HG03066 (cell line): ENCODE data around the gene NDUFV1.
"Not testable (repeated sequence)": the region's sequence is repeated elsewhere in the genome, so short reads cannot be mapped to it uniquely, and the experiment has no call there.

Source experiments
- ATAC-seq: cut with Tn5 transposase; IDR thresholded peaks from one replicate; pipeline ENCODE4 v1.9.1; 2021; ENCODE audit warnings: low read depth; ENCODE audit not compliant: unreplicated experiment

Gene NDUFV1

DNA sequence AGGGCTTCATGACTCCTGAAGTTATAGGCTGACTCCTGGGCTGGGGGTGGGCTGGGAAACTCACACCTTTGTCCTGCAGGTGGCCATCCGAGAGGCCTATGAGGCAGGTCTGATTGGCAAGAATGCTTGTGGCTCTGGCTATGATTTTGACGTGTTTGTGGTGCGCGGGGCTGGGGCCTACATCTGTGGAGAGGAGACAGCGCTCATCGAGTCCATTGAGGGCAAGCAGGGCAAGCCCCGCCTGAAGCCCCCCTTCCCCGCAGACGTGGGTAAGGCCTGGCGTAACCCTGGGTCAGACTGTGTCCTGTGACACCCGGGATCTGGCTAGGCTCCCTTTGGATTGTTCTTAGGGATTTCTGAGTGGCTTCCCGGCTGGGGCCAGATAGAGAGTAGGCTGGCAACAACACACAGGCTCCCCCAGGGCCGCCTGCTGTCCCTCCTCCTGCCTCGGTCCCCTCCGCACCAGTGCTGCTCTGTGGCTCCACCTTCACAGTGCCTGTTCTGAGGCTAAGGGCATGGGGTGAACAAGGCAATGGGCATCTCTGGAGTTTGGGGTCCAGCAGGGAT, 3.6 kb downstream of the NDUFV1 start:
- no peak for ATAC-seq

DNA sequence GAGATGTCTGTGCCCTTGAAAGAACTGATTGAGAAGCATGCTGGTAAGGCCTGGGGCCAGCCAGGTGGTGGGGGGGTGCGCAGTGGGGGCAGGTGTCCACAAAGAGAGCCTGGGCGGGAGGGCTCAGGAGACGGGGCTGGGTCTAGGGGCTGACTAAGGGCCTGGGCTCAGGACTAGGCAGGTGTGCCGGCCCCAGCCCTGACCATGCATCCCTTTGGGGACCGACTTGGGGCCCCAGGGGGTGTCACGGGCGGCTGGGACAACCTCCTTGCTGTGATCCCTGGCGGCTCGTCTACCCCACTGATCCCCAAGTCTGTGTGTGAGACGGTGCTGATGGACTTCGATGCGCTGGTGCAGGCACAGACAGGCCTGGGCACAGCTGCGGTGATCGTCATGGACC, 4.4 kb downstream of the NDUFV1 start:
- no peak for ATAC-seq

DNA sequence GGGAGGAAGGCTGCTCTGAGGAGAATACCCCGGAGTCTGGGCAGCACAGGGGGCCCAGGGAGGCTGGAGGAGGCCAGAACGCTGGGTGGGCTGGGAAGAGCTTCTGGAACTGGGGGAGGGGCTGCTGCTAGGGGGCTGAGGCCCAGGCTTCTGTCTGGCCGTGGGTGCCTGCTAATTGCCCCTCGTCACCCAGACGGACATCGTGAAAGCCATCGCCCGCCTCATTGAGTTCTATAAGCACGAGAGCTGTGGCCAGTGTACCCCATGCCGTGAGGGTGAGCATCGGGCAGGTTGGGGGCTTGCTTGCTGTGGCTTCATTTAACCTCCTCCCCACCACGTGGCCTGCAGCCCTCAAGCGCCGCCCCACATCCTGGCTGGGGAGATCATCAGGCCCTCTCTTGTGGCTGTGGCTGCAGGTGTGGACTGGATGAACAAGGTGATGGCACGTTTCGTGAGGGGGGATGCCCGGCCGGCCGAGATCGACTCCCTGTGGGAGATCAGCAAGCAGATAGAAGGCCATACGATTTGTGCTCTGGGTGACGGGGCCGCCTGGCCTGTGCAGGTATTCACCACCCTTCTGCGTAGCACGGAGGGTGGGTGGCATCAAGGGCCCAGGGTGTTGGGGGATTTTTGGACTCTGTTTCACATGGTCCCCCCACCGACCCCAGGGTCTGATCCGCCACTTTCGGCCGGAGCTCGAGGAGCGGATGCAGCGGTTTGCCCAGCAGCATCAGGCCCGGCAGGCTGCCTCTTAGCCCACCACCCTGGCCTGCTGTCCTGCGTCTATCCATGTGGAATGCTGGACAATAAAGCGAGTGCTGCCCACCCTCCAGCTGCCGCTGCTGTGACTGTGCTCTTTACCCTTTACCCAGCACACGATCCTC, 5.2 kb downstream of the NDUFV1 start:
- no peak for ATAC-seq

DNA sequence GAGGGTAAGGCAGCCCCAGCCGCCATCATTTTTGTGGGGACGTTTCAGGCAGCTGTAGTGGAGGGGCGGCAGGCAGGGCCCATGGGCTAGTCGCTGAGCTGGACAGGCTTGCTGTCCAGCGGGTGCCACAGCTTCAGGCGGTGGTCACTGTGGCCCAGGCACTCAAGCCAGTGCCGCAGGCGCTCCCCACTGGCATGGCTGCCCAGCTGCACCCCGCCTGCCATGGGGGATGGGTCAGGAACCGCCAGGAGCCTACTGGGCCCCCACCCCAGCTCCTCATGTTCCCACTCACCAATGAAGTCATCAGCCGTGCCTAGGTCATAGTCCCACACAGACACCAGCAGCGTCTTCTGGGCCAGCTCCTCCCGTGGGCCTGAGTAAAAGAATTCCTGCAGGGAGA, 6.0 kb downstream of the NDUFV1 start:
- no peak for ATAC-seq

DNA sequence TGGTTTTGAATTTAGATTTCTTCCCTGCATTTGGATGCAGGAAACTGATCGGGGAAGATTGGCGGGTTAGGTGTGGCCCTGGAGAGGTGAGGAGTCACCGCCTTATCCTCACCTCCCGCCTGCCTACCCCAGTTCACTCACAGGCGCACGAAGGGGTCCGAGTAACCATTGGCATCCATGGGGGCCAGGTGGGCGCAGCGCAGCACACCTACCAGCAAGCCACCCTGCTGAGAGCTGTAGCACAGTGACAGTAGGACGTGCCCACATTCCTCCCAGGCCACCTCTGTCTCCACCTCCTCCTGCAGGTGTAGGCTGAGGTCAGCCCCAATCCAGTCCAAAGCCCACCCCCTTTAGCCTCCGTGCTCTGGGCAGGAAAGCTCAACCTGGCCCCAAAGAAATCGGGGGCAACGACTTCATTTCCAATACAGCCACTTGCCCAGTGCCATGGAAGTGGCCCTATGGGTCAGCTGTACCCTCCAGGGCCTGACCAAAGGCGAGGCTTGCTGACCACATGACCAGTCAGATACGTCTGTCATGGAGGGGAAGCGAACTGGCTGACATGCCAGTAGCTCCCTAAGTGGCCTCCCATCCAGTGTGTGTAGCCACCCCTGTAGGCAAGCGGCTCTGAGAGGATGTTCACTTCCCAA, 6.7 kb downstream of the NDUFV1 start:
- ATAC-seq = no peak

DNA sequence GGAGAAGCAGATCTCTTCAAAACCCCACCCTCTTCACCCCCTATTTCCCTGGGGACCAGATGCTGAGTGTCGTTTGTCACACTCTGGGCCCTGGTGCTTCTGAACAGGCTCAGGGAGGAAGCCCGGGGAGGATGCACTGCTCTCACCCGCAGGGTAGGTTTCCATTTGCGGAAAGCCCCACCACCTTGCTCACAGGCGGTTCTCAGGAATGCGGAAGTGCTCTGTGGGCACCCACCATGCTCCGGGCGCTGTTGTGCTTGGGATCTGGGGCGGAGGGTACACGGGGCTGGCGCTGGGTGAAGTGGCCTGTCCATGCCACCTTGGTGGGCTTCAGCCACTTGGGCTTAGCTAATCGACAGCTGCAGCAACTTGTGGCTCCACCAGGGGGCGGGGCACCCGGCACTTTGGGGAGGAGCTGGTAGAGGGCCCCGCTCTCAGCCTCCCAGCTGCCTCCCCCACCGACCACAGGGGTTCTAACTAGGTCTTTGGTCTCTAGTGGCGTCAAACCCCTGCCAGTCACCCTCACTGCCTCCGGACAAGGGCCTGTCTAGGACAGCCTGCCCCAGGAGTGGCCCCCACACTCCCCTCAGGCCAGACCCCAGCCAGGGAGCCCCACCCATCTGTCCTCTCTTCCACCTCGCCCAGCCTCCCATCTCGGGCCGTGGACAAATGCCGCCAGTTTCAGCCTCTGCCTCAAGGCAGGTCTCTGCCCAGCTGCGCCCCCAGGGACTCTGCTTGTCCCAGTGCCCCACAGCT, 7.4 kb downstream of the NDUFV1 start:
- peak; percentile 89 for ATAC-seq

DNA sequence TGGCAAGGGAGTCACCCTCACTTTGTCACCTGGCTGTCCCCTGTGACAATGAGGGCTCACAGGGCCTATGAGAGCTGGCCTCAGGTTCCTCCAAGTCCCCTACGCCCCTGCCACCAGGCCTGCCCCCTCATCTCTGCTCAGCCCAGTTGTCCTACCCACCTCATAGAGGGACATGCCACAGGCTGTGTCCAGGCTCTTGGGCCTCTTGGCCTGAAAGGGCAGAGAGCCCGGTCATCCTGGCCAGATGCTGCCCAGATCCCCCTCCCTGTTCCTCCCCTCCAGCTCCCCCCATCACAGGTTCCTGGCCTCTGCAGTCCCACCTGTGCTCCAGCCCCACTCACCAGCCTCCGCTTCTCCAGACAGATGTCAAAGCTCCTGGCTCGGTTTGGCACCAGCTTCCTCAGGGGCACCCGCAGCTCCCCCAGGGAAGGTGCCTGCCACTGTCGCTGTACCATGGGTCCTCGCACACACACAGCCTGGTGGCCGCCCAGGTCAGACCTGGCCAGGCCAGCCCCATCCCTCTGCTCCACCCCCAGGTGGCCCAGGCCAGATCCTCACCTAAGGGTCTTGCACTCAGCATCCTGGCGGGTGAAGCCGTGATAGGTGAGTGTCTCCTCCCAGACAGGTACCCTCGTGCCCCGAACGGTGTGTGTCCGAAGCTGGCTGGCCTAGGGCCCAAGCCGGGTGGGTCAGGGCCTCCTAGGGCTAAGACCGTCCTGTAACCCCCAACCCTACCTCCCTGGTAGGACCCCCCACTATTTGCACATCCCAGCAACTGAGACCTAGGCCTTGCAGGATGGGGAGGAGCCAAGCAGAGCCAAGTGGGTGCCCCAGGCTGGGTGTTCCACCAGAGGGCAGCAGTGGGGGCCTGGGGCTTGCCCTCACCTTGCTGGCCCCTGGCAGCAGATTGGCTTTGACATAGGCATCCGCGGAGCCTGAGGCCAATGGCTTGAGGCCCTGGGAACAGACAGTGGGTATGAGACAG, 8.3 kb downstream of the NDUFV1 start:
- ATAC-seq = no peak

DNA sequence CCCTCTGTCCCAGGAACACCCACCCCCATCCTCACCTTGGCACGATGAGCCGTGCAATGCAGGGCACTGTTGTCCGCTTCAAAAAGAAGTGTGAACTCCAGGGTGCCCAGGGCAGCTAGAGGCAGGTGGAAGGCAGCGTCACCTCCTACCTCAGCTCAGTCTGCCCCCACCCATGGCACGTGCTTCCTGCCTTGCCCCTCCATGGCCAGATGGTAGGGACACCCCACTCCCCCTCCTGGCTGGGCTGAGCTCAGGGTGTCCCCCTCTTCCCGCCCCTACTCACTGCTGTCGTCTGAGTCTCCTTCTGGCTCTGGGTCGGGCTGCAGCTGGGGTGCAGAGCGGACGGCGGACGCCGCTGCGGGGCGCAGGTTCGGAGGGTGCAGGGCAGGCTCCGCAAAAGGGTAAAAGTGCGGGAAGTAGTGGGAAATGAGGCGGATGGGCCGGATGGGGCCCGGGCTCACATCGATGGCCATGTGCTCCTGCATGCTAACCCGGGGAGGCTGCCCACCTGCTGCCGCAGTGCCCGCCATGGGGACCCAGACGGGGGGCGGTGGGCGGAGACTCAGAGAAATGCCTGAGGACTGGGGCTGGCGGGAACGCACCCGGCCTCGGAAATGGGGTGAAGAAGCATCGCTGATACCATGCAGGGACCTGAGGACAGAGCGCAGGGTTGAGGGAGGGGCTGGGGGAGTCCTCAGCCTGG, 9.1 kb downstream of the NDUFV1 start:
- no peak for ATAC-seq

DNA sequence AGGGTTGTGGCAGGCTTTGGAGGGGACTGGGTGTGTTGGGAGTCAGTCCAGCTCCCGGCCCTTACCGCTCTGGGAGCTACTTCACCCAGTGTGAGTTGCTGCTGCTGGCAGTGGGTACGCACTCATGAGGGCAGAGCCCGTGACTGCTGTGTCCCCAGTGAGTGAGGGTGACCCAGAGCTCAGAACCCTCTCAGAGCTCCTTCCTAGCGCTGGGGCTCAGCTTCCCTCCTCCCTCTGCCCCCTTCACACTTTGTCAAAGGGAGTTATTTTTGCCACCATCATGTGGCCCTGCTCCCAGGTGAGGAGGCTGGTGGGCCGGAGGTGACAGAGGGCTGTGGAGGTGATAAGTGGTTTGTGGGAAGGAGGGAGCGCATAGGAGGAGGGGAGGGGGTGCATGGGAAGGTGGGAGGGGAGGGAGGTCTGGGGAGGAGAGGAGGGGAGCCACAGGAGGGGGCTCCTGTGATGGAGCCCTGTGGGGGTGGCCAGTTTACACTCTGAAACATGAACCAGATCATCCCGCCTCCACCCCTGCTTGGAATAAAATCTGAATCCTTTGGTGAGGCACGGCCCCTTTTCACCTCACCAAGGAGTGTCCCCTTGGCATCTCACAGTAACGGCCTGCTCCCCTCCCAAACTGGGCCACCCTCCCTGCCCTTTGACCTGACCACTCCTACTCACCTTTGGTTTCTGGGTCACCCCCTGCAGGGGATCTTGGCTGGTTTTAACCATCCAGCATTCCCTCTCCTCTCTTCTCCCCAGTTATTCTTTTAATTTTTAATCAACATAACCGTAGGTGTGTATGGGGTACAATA, 9.9 kb downstream of the NDUFV1 start:
- ATAC-seq = no peak

DNA sequence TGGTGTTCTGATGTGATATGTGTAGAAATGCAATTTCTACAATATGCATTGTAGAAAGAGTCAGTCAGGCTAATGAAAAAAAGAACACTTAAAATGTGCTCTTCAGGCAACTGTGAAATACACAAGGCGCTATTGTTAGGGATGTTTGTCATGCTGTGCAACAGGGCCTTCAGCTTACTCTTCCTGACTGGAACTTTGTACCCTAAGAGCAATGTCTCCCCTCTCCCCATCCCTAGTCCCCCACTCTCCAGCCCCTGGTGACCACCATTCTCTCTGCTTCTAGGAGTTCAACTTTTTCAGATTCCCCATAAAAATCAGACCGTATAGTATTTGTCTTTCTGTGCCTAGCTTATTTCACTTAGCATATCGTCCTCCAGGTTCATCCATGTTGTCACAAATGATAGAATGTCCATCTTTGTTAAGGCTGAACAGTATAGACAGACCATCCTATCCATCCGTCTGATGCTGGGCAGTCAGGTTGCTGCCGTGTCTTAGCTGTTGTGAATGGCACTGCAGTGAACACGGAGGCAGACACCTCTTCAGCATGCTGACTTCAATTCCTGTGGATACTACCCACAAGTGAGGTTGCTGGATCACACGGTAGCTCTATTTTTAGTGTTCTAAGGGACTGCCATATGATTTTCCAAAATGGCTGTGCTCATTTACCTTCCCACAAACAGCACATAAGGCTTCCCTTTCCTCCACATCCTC, 10.7 kb downstream of the NDUFV1 start:
- no peak for ATAC-seq

DNA sequence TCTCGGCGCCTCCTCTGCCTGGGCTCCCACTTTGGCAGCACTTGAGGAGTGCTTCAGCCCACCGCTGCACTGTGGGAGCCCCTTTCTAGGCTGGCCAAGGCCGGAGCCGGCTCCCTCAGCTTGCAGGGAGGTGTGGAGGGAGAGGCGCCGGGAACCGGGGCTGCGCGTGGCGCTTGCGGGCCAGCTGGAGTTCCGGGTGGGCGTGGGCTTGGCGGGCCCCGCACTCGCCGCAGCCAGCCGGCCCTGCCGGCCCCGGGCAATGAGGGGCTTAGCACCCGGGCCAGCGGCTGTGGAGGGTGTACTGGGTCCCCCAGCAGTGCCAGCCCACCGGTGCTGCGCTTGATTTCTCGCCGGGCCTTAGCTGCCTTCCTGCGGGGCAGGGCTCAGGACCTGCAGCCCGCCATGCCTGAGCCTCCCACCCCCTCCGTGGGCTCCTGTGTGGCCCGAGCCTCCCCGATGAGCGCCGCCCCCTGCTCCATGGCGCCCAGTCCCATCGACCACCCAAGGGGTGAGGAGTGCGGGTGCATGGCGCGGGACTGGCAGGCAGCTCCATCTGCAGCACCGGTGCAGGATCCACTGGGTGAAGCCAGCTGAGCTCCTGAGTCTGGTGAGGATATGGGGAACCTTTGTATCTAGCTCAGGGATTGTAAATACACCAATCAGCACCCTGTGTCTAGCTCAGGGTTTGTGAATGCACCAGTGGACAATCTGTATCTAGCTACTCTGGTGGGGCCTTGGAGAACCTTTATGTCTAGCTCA, 12.3 kb downstream of the NDUFV1 start:
- ATAC-seq = not testable (repeated sequence)

DNA sequence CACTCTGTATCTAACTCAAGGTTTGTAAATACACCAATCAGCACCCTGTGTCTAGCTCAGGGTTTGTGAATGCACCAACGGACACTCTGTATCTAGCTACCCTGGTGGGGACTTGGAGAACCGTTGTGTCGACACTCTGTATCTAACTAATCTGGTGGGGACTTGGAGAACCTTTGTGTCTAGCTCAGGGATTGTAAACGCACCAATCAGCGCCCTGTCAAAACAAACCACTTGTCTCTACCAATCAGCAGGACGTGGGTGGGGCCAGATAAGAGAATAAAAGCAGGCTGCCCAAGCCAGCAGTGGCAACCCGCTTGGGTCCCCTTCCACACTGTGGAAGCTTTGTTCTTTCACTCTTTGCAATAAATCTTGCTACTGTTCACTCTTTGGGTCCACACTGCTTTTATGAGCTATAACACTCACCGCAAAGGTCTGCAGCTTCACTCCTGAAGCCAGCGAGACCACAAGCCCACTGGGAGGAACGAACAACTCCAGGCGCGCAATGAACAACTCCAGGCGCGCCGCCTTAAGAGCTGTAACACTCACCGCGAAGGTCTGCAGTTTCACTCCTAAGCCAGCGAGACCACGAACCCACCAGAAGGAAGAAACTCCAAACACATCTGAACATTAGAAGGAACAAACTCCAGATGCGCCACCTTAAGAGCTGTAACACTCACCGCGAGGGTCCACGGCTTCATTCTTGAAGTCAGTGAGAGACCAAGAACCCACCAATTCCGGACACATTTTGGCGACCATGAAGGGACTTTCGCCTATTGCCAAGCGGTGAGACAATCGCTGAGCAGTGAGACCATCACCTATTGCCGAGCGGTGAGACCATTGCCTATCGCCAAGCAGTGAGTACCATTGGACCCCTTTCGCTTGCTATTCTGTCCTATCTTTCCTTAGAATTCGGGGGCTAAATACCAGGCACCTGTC, 13.2 kb downstream of the NDUFV1 start:
- not testable (repeated sequence) for ATAC-seq

DNA sequence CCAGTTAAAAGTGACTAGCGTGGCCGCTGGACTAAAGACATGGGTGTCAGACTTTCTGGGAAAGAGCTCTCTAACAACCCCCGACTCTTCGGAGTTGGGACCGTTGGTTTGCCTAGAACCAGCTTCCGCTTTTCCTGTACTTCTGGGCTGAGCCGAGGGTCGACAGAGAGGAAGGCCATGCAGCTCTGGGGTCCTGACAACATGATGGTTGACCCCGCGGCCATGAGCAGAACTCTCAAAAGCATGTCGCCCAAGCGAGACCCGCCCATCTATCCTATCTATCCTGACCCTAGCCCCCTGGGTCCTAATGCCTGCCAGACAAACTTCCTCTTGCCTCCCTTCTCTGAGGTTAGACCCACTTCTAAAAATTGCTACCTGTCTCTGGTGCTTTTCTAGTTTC, 13.9 kb downstream of the NDUFV1 start:
- ATAC-seq = not testable (repeated sequence)

DNA sequence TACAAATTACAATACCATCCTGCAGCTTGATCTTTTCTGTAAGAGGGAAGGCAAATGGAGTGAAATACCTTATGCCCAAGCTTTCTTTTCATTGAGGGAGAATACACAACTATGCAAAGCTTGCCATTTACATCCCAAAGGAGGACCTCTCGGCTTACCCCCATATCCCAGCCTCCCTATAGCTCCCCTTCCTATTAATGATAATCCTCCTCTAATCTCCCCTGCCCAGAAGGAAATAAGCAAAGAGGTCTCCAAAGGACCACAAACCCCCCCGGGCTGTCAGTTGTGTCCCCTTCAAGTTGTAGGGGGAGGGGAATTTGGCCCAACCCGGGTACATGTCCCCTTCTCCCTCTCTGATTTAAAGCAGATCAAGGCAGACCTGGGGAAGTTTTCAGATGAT, 15.2 kb downstream of the NDUFV1 start:
- ATAC-seq = not testable (repeated sequence)

DNA sequence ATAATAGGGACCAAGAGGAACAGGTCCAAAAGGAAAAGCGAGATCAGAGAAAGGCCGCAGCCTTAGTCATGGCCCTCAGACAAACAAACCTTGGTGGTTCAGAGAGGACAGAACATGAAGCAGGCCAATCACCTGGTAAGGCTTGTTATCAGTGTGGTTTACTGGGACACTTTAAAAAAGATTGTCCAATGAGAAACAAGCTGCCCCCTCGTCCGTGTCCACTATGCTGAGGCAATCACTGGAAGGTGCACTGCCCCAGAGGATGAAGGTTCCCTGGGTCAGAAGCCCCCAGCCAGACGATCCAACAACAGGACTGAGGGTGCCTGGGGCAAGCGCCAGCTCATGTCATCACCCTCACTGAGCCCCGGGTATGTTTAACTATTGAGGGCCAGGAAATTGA, 16.2 kb downstream of the NDUFV1 start:
- not testable (repeated sequence) for ATAC-seq

DNA sequence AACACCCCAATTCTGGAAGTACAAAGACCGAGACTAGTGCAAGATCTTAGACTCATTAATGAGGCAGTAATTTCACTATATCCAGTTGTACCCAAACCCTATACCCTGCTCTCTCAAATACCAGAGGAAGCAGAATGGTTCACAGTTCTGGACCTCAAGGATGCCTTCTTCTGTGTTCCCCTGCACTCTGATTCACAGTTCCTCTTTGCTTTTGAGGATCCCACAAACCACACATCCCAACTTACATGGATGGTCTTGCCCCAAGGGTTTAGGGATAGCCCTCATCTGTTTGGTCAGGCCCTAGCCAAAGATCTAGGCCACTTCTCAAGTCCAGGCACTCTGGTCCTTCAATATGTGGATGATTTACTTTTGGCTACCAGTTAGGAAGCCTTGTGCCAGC, 17.1 kb downstream of the NDUFV1 start:
- not testable (repeated sequence) for ATAC-seq
